CD4-positive, alpha-beta T cell treated with Interleukin-21 for 1 hour (primary cell): ENCODE measurements around the gene CALU.

ENCODE experiments used
- DNase-seq: peaks from one replicate; pipeline ENCODE4 v3.0.0-alpha.2; 2020

Gene CALU

GRCh38 chr7:128752251-128752650 is 13.1 kb downstream of the CALU start:
- DNase-seq, result no peak

DNA sequence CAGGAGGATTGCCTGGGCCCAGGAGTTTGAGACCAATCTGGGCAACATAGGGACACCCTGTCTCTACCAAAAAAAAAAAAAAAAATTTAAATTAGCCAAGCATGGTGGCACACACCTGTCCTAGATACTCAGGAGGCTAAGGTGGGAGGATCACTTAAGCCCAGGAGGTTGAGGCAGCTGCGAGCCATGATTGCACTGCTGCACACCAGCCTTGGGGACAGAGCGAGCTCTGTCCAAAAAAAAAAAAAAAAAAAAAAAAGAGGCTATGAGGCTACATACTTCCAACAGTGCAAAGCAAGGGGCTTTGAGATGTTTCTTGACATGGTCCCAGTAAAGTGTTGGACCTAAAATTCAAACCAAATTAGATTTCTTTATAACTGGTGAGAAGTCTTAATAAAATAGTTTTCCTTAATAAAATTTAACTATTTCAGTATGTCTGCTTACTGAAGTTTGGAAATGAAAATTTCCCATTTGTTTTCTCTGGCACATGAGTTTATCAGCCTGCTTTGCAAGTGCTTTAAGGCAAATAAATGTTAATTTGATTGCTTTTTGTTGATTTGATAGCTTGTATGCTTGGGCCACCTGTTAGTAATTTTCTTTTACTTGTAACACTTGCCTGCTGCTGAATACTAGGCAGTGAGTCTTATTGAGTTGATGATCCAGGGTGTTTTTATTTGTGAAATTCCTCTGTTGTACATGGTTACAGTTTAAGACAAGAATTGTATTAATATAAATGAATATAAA is 16.1 kb downstream of the CALU start:
- no peak for DNase-seq

GRCh38 chr7:128755819-128756476 is 16.8 kb downstream of the CALU start:
- no peak for DNase-seq

DNA sequence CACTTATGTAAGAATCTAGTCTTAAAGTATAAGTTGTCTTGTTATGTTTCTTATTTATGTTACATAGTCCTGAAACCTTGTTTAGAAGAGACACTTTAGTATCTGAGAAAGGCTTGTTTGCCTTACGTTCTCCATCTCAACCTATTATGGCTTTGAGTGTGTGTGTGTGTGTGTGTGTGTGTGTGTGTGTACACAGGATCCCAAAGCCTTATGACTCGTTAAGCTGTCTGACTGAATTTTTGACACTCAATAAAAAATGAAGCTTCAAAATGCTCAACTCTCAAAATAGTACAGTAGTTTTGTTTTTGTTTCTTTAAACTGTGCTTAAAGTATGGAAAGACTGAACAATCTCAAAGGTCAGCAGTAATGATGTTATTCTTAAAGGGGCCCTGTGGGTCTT is 18.0 kb downstream of the CALU start:
- no peak for DNase-seq

GRCh38 chr7:128758553-128758952 is 19.4 kb downstream of the CALU start:
- DNase-seq, result no peak

GRCh38 chr7:128759242-128759641 is 20.1 kb downstream of the CALU start:
- DNase-seq, result no peak

- DNase-seq, result no peak
These were observed 24.4 kb downstream of the CALU start for GRCh38 chr7:128763541-128763940.

- no peak for DNase-seq
These were observed 28.4 kb downstream of the CALU start for GRCh38 chr7:128767475-128768110.

DNA sequence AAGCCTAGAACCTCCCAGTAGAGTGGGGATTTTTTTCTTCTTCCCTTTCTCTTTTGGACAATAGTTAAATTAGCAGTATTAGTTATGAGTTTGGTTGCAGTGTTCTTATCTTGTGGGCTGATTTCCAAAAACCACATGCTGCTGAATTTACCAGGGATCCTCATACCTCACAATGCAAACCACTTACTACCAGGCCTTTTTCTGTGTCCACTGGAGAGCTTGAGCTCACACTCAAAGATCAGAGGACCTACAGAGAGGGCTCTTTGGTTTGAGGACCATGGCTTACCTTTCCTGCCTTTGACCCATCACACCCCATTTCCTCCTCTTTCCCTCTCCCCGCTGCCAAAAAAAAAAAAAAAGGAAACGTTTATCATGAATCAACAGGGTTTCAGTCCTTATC is 31.1 kb downstream of the CALU start:
- no peak for DNase-seq

- no peak for DNase-seq
These were observed 34.4 kb downstream of the CALU start for GRCh38 chr7:128773604-128774003.

DNA sequence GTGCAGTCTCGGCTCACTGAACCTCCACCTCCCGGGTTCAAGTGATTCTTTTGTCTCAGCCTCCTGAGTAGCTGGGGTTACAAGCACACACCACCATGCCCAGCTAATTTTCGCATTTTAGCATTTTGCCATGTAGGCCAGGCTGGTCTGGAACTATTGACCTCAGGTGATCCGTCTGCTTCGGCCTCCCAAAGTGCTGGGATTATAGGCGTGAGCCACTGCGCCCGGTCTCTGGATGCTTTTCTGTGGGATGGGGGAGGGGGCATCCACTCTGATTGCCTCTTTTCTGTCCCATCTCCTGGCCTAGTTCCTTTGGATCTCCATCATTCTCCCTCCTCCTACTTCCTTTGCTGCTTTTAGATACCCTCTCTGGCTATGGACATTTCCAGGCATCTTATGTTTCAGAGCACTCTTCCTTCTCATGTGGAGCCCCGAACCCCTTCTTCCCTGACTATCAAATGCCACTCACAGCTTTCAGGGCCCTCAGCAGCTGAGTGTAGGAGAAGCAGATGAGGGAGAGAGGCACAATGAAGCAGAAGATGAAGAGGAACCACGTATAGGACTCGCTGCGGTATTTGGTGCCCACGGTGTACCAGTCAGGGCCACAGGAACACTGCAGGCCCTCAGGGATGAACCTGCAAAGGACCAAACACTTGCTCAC is 35.0 kb downstream of the CALU start:
- no peak for DNase-seq

DNA sequence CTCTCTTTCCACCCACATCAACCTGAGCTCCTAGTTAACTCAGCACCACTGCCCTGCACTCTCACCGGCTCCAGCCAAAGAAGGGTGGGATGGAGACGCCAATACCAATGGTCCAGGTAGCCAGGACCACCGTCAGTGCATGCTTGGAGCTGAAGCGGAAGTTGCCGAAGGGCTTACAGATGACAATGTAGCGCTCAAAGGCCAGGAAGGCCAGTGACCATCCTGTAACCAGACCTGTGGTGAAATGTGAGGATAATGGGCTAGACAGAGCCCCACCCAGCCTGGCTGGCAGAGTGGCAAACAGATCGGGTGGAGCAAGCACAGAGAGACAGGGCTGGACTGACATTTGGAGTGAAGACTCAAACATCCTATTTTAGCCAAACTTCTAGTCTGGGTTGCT is 35.8 kb downstream of the CALU start:
- no peak for DNase-seq

GRCh38 chr7:128775744-128776474 is 36.8 kb downstream of the CALU start, which contains the start of gene OPN1SW:
OPN1SW (minus strand) TSS chr7:128775794; CDS start chr7:128775781, 13 bp downstream.
- no peak for DNase-seq

GRCh38 chr7:128777156-128778123 is 38.3 kb downstream of the CALU start:
- DNase-seq, result no peak

- DNase-seq, result no peak
These were observed 39.8 kb downstream of the CALU start for GRCh38 chr7:128778946-128779345.

DNA sequence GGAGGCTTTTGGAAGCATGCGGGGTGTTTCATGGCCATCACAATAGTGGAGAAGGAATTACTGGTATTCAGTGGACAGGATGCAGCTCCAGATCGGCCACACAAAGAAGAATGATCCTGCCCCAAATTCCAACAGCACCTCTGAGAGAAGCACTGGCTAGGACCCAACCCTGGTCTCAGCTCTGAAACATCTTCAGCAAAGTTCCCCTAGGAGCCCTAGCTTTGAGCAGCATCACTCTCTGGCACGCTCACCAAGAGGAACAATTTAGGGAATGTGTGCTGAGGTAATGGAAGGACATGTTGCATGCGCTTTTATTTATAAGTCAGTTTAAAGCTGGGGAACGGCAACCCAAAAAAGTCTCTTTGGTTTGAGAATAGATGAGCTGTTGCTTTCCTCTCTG is 42.0 kb downstream of the CALU start:
- no peak for DNase-seq

GRCh38 chr7:128781851-128782250 is 42.7 kb downstream of the CALU start:
- DNase-seq, result no peak

DNA sequence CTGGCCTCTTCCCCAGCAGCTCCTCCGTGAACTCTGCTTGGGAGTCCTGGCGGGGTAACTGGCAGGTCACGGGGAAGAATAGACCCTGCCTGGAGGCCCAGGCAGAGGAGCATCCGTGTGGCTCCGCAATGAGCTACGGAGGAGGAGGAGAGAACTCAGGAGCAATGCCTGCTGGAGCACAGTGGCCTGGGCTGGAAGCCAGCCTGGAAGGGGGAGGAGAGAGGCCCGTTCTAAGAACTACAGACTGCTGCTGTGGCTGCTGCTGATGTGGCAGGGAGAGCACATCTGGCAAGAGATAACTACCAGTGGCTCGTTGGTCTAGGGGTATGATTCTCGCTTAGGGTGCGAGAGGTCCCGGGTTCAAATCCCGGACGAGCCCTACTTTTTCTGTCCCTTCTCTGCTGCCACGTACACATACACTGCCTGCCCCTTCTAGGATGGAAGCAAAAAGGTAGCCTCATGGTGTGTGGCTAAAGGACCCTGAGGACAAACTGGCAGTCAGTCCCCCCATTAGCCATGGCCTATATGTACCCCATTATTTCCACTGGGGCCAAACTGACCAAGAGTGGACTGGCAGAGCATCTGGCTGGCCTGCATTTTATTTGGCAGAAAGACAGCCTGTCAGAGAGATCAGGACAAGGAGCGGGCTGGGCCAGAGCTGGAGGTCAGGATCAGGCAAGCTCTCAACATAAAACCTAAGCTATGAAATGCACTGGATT is 44.1 kb downstream of the CALU start:
- DNase-seq, result no peak

DNA sequence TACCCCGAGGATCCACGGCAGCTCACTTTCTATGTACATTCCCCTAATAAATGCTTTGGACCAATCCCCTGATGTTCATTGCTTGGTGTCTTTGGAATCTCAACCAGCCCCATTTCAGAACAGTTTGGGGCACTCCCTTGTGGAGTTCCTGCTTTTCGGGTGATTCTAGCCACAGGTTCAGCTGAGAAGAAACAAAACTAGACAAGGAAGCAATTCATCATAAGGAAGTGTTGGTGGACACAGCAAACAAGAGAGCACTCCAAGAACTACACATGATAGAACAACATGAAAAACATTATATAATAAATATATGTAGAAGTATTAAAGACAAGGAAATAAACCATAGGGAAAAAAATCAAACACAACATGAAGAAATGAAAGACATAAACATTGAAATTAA is 46.6 kb downstream of the CALU start:
- no peak for DNase-seq

- no peak for DNase-seq
These were observed 49.6 kb downstream of the CALU start for GRCh38 chr7:128788446-128789412.
